NCI-H2029 treated with DMSO at 0.1 percent for 48 hours (cell line): ENCODE results near the gene DUSP1.

Experiments used
- DNase-seq: peaks from one replicate; lab custom pipeline; 2025; lab: John Stamatoyannopoulos, UW

The DUSP1 gene

GRCh38 chr5:172724242-172725183 lies 46.5 kb downstream of the DUSP1 start:
- no peak for DNase-seq

GRCh38 chr5:172723508-172723907 lies 47.5 kb downstream of the DUSP1 start:
- no peak for DNase-seq

GRCh38 chr5:172722327-172722815 lies 48.6 kb downstream of the DUSP1 start:
- no peak for DNase-seq

- DNase-seq, result no peak
Observed at GRCh38 chr5:172721455-172722326, 49.3 kb downstream of the DUSP1 start.

GRCh38 chr5:172720655-172721054 lies 50.3 kb downstream of the DUSP1 start:
- DNase-seq, result no peak

GRCh38 chr5:172719211-172719610 lies 51.8 kb downstream of the DUSP1 start:
- no peak for DNase-seq

- DNase-seq, result no peak
Observed at GRCh38 chr5:172718527-172719114, 52.4 kb downstream of the DUSP1 start.
